ENCODE measurements around the gene RUNDC1. TPM values are rescaled to one million over a fixed set of nuclear protein-coding genes. Genes with fewer than 3 reads are reported as not detected.

The RUNDC1 gene
- total and polyA plus RNA-seq, 2 of the 8 experiments (the other 6 are each of a cell fraction or from before 2014, with no cell fraction given) = 7.9 to 11.9 TPM

DNA sequence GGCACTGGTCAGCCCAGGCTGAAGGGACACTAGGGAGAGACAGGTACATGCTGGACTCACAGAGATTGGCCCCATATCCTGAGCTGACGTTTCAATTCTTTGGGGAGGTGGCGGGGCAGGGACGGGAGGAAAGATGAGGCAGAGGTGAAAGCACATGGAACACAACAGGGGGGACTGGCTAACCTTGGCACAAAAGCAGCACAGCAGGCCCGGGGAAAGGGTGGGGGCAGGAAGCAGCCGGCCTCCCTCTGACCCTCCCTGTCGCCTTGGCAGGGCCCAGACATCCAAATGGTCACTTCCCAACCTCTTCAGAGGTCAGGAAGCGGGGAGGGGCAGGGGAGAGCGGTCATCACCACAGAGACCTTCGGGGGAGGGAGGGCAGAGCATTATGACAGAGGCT is 35.2 kb downstream of the RUNDC1 start:
- peaks cover 12% of the 10 kb centered on the region in 2 experiments for H4K20me1 ChIP-seq (replicated peaks in 1 of 2; ENCODE audit: control insufficient read depth in 1 of 2, insufficient read depth in 2 of 2, low read length in 2 of 2)
- H3K18ac ChIP-seq (ENCODE audit: extremely low read depth, low read length) = no peak overlapping the region
- H3K27me3 ChIP-seq (replicated peaks in 1 of 4; ENCODE audit: control insufficient read depth in 3 of 4, extremely low read depth in 1 of 4, insufficient read depth in 3 of 4, low read length in 3 of 4) = no peaks in the 10 kb centered on the region
- no peak overlapping the region for H3K4me2 ChIP-seq (ENCODE audit: insufficient read depth in 1 of 2, low read depth in 2 of 2, low read length in 2 of 2)
- no peak for DNase-seq (ENCODE audit: low read depth in 1 of 2, low spot score in 2 of 2)
- no peak overlapping the region for H4K8ac ChIP-seq (ENCODE audit: extremely low read depth, insufficient read depth, low read length)
- H3K79me1 ChIP-seq (ENCODE audit: low read depth, low read length) = peaks cover 20% of the 10 kb centered on the region
- no peak overlapping the region for H3K4me3 ChIP-seq (ENCODE audit: extremely low read depth in 1 of 4, insufficient read depth in 2 of 4, low read depth in 3 of 4, low read length in 4 of 4)
- no peak overlapping the region for H2AFZ ChIP-seq (ENCODE audit: low read length)
- H2BK15ac ChIP-seq (ENCODE audit: low read length) = no peak overlapping the region
- no peak overlapping the region for H3K4ac ChIP-seq (replicated peaks; ENCODE audit: insufficient read length, low read depth, low read length)
- no peak overlapping the region for H4K91ac ChIP-seq (replicated peaks; ENCODE audit: insufficient read length, low read length)
- no peak overlapping the region for H2AK5ac ChIP-seq (ENCODE audit: low read depth, low read length)
- no peak for FAIRE-seq
- H2BK20ac ChIP-seq (ENCODE audit: low read length) = no peak overlapping the region
- ChIA-PET POLR2A (ENCODE audit: partially characterized antibody) (interaction anchor here (1.1 to 7.5 kb wide), 7 partner anchors 11 to 300 kb away, joined by 3 to 104 read pairs (median 4); partner anchors contain the start of genes IFI35, RPL27 and TMEM106A), CTCF (ENCODE audit: partially characterized antibody) (no interaction called here)
- peaks cover 6 to 18% (median 12%) of the 10 kb centered on the region in 4 experiments for H3K4me1 ChIP-seq (replicated peaks in 1 of 4; ENCODE audit: control insufficient read depth in 3 of 4, insufficient read depth in 4 of 4, low read length in 3 of 4)
- peaks cover 0 to 29% of the 10 kb centered on the region in 2 experiments; a peak in 3 of 4 replicates for H3K79me2 ChIP-seq (ENCODE audit: control insufficient read depth in 1 of 2, insufficient read depth in 2 of 2, low read length in 2 of 2)
- TF ChIP-seq GABPA (IDR thresholded peaks at IDR 0.05; ENCODE audit: borderline replicate concordance, insufficient read depth, low read length) = no peak
- no peak for TF ChIP-seq ASH2L (IDR thresholded peaks at IDR 0.05; ENCODE audit: low read length)
- TF ChIP-seq SP4 (IDR thresholded peaks at IDR 0.05; ENCODE audit: low read length) = no peak
- no peak for TF ChIP-seq RXRA (IDR thresholded peaks at IDR 0.05; ENCODE audit: insufficient read depth, low read depth, low read length)
- H2BK12ac ChIP-seq (ENCODE audit: low read depth, low read length) = no peak overlapping the region
- WGBS, 2 experiments (ENCODE audit: extremely low coverage in 1 of 2, insufficient coverage in 1 of 2, insufficient read length in 1 of 2, insufficient replicate concordance in 2 of 2, low coverage in 1 of 2, low lambda C conversion rate in 2 of 2, missing lambda C conversion rate in 1 of 2) = 86% methylated on average over 9 of the region's 9 CpGs; no CpG with 5 or more reads in 1 of the 2 experiments
- no peaks in the 10 kb centered on the region for H3K9me3 ChIP-seq (ENCODE audit: insufficient read depth in 2 of 2, low read depth in 1 of 2, low read length in 1 of 2)
- 0 out of 7 replicates have a peak overlapping the region, but pooled peaks of 1 of the 4 experiments have one; percentile 35 for H3K9ac ChIP-seq (replicated peaks in 1 of 4; ENCODE audit: extremely low read depth in 1 of 4, low read depth in 3 of 4, low read length in 3 of 4)
- no peaks in the 10 kb centered on the region; the same call in 1 of the 2 replicates for H3K23me2 ChIP-seq (ENCODE audit: low read depth, low read length)
- H3K36me3 ChIP-seq (ENCODE audit: control insufficient read depth in 2 of 4, insufficient read depth in 4 of 4, low read length in 3 of 4) = peaks cover 6 to 39% (median 12%) of the 10 kb centered on the region in 4 experiments; a peak in 7 of 8 replicates
- H4K5ac ChIP-seq (ENCODE audit: insufficient read length, low read depth, low read length) = no peak overlapping the region
- no peak overlapping the region for H3K56ac ChIP-seq (replicated peaks; ENCODE audit: insufficient read length, low read depth, low read length)
- no peak overlapping the region for H2BK120ac ChIP-seq (replicated peaks; ENCODE audit: low read depth, low read length)
- H3K23ac ChIP-seq (ENCODE audit: insufficient read length) = no peak overlapping the region
- 0 out of 2 replicates have a peak overlapping the region, but pooled peaks have one; percentile 54 for H2BK5ac ChIP-seq (ENCODE audit: low read depth, low read length)
- H3K27ac ChIP-seq (ENCODE audit: low read depth, low read length) = peak overlapping the region; percentile 21; the same call in 1 of the 2 replicates
- H3K14ac ChIP-seq (ENCODE audit: insufficient read length) = no peak overlapping the region
